Hepatocyte (in vitro differentiated cells): Measurements from ENCODE around the gene FSD2.

ENCODE experiments used
- CTCF ChIP-seq: fragments of 200-600 bp; sonication (generic); IDR thresholded peaks from 2 replicates; pipeline ENCODE4 v1.5.1; 2016; ENCODE audit warnings: antibody characterized with exemption, mild to moderate bottlenecking; ENCODE audit not compliant: poor library complexity
- EZH2 ChIP-seq: fragments of 200-600 bp; sonication (generic); IDR thresholded peaks from 2 replicates; pipeline ENCODE4 v1.6.1; 2016; ENCODE audit warnings: antibody characterized with exemption, mild to moderate bottlenecking, borderline replicate concordance

GRCh38 chr15:82763361-82764116 lies 42.3 kb downstream of the FSD2 start:
- TF ChIP-seq CTCF (no peak), EZH2 (no peak)
